SH-SY5Y (cell line): Measurements from ENCODE around the gene CCDC124.

Experiments
- GATA2 ChIP-seq: IDR thresholded peaks from 2 replicates; pipeline ENCODE4 v1.6.1; 2011; ENCODE audit warnings: mild to moderate bottlenecking, low read depth, low read length
- GATA3 ChIP-seq: IDR thresholded peaks from 2 replicates; pipeline ENCODE4 v1.6.1; 2011; ENCODE audit warnings: low read depth, mild to moderate bottlenecking, low read length, moderate library complexity

- TF ChIP-seq GATA3, result no peak
- TF ChIP-seq GATA2, result no peak
Measured at GRCh38 chr19:17977021-17977420, 44.2 kb downstream of the CCDC124 start.
